Suprapubic skin (tissue), 4 donors: ENCODE data around the gene EBF4.

Experiments
- EP300 ChIP-seq: sonication (generic); formaldehyde crosslinking; IDR thresholded peaks from one replicate; pipeline ENCODE4 v1.6.1; 2017; ENCODE audit warnings: antibody characterized with exemption
- POLR2AphosphoS5 ChIP-seq, 3 donors: sonication (generic); formaldehyde crosslinking; IDR thresholded peaks; one replicate each; pipeline ENCODE4 v1.6.1; 2017; ENCODE audit warnings: antibody characterized with exemption in 3 of 3
- TF ChIP-seq, protein P1 (sequence below), 2 donors: fragments of 200-600 bp in 1 of 2; fragments of 450-650 bp in 1 of 2; sonication (generic) in 1 of 2; IDR thresholded peaks; one replicate each; pipeline ENCODE4 v1.5.1; 2016 to 2019; ENCODE audit warnings: antibody characterized with exemption in 2 of 2, mild to moderate bottlenecking in 1 of 2, moderate library complexity in 1 of 2

DNA sequence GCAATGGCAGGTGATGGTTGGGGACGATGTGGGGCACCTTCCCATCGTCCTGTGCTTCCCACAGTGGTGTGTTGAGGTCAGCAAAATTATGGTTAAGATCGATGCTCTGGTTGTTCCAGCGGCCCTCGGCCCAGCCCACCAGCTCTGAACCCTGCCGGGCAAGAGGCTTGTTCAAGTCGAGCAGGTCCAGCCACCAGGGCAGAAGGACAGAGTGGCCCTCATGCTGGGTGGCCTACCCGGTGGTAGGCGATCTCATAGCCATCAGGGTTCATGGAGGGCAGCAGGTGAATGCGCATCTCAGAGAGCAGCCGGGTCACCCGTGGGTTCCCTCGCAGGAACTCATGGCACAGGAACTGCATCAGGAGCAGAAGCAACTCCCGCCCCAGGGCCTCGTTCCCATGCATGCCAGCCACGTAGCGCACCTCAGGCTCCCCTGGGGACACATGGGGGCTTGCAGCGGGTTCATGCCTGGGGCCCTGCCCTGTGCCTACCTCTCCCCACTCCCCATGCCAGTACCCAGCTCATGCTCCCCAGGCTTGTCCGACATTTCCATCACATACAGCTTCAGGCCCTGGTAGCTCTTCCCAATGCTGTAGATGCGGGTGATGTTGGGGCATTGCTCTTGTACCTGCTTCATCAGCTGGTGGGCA lies 103.6 kb downstream of the EBF4 start:
- TF ChIP-seq, protein P1, sequence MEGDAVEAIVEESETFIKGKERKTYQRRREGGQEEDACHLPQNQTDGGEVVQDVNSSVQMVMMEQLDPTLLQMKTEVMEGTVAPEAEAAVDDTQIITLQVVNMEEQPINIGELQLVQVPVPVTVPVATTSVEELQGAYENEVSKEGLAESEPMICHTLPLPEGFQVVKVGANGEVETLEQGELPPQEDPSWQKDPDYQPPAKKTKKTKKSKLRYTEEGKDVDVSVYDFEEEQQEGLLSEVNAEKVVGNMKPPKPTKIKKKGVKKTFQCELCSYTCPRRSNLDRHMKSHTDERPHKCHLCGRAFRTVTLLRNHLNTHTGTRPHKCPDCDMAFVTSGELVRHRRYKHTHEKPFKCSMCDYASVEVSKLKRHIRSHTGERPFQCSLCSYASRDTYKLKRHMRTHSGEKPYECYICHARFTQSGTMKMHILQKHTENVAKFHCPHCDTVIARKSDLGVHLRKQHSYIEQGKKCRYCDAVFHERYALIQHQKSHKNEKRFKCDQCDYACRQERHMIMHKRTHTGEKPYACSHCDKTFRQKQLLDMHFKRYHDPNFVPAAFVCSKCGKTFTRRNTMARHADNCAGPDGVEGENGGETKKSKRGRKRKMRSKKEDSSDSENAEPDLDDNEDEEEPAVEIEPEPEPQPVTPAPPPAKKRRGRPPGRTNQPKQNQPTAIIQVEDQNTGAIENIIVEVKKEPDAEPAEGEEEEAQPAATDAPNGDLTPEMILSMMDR (IDR thresholded peaks at IDR 0.05) = no peak
- no peak for TF ChIP-seq EP300
- TF ChIP-seq POLR2AphosphoS5 (IDR thresholded peaks at IDR 0.05) = no peak
